ENCODE data around the gene CYBA.

Gene CYBA

DNA sequence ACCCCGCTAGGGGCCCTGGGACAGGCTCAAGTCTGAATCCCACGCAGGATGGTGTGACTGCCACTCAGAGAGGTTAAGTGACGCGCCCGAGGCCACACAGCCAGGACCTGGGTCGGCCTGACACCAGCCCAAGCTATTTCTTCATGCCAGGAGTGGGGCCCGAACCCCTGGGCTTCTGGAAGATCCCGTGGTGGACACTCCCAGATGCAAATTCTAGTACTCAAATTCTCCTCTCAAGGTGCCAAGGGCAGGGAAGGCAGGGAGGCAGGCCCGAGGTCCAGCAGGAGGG is 7.3 kb downstream of the CYBA start:
- Histone ChIP-seq H3K4me2 (peak overlapping the region in 7 of 11 experiments; percentile 1 to 46 (median 26); a peak in 8 of 22 replicates), H3K27me3 (peaks cover 32 to 46% (median 40%) of the 10 kb centered on the region in 11 experiments), H3K4me1 (peaks cover 55 to 94% (median 91%) of the 10 kb centered on the region in 10 experiments), H4K20me1 (peaks cover 94 to 100% (median 97%) of the 10 kb centered on the region in 11 experiments), H3K36me3 (peaks cover 45 to 64% (median 53%) of the 10 kb centered on the region in 11 experiments), H3K9ac (no peak overlapping the region), H3K4me3 (no peak overlapping the region), H3K9me3 (replicated peaks in 1 of 11) (no peaks in the 10 kb centered on the region; a peak in 1 of 22 replicates), H3K27ac (no peak overlapping the region)
- no peak for TF ChIP-seq Cebpa-rat (IDR thresholded peaks at IDR 0.05)

- Histone ChIP-seq H3K27me3 (peaks cover 37 to 51% (median 45%) of the 10 kb centered on the region in 11 experiments), H3K4me3 (no peak overlapping the region), H3K4me1 (peaks cover 55 to 94% (median 91%) of the 10 kb centered on the region in 10 experiments), H3K9me3 (replicated peaks in 1 of 11) (no peaks in the 10 kb centered on the region; a peak in 1 of 22 replicates), H4K20me1 (peaks cover 93 to 100% (median 97%) of the 10 kb centered on the region in 11 experiments), H3K4me2 (peak overlapping the region in 4 of 11 experiments; percentile 0 to 21 (median 4); a peak in 3 of 22 replicates), H3K27ac (no peak overlapping the region), H3K36me3 (peaks cover 45 to 61% (median 51%) of the 10 kb centered on the region in 11 experiments), H3K9ac (no peak overlapping the region)
- TF ChIP-seq Cebpa-rat (IDR thresholded peaks at IDR 0.05): no peak
Observed at GRCh38 chr16:88642881-88643643, 7.8 kb downstream of the CYBA start.

GRCh38 chr16:88640498-88641247 is 10.2 kb downstream of the CYBA start:
- Histone ChIP-seq H4K20me1 (peaks cover 69 to 96% (median 82%) of the 10 kb centered on the region in 11 experiments), H3K9ac (peak overlapping the region in 3 of 11 experiments; percentile 8 to 33 (median 14); a peak in 1 of 22 replicates), H3K27ac (no peak overlapping the region), H3K9me3 (replicated peaks in 1 of 11) (no peaks in the 10 kb centered on the region; a peak in 1 of 22 replicates), H3K36me3 (peaks cover 29 to 37% (median 35%) of the 10 kb centered on the region in 11 experiments; a peak in 21 of 22 replicates), H3K4me1 (peaks cover 54 to 94% (median 90%) of the 10 kb centered on the region in 10 experiments), H3K4me3 (0 out of 20 replicates have a peak overlapping the region, but pooled peaks of 1 of the 10 experiments have one; percentile 11), H3K4me2 (peak overlapping the region; percentile 37 to 96 (median 72); a peak in 17 of 22 replicates), H3K27me3 (peaks cover 49 to 75% (median 68%) of the 10 kb centered on the region in 11 experiments)
- TF ChIP-seq Cebpa-rat (IDR thresholded peaks at IDR 0.05): no peak

- peak overlapping the region; percentile 37 to 96 (median 73); a peak in 16 of 22 replicates for H3K4me2 ChIP-seq
Observed at GRCh38 chr16:88640039-88640495, 10.8 kb downstream of the CYBA start.

DNA sequence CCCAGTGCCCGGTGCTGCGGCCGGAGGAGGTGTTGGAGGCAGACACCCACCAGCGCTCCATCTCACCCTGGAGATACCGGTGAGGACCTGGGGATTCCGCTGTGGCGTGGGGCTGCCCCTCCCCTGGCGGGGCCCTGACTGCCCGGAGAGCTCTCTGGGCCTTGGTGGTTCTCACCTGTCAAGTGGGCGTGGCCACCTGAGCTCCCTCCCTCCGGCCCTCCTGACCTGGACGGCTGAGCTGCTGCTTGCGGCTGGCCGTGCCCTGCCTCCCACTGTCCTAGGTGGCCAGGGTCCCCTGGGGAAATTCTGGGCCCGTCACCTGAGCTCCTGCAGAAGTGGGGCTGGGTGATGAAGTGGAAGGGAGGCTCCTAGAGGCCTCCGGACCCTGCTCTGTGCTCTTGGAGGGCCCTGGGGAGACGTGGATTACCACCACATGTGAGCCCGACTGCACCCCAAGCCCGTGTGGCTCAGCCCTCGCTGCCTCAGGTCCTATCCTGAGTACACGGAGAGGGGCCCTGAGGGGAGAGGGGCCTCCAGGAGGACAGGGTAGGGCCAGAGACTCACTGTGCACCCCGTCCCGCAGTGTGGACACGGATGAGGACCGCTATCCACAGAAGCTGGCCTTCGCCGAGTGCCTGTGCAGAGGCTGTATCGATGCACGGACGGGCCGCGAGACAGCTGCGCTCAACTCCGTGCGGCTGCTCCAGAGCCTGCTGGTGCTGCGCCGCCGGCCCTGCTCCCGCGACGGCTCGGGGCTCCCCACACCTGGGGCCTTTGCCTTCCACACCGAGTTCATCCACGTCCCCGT is 11.4 kb downstream of the CYBA start:
- no peak overlapping the region for H3K9ac ChIP-seq
- H3K9me3 ChIP-seq (replicated peaks in 1 of 11): no peaks in the 10 kb centered on the region; a peak in 1 of 22 replicates
- peaks cover 49 to 82% (median 75%) of the 10 kb centered on the region in 11 experiments for H3K27me3 ChIP-seq
- TF ChIP-seq Cebpa-rat (IDR thresholded peaks at IDR 0.05): no peak
- peak overlapping the region in 1 of 10 experiments; percentile 11; a peak in 1 of 20 replicates for H3K4me3 ChIP-seq
- H3K36me3 ChIP-seq: peaks cover 18 to 25% (median 23%) of the 10 kb centered on the region in 11 experiments; a peak in 21 of 22 replicates
- H3K27ac ChIP-seq: no peak overlapping the region
- H3K4me1 ChIP-seq: peaks cover 62 to 94% (median 91%) of the 10 kb centered on the region in 10 experiments
- peak overlapping the region; percentile 3 to 96 (median 73); a peak in 17 of 22 replicates for H3K4me2 ChIP-seq
- H4K20me1 ChIP-seq: peaks cover 57 to 91% (median 78%) of the 10 kb centered on the region in 11 experiments

More at GRCh38 chr16:88640039-88640495, 10.8 kb downstream of the CYBA start:
- TF ChIP-seq Cebpa-rat (IDR thresholded peaks at IDR 0.05): no peak
- 0 out of 22 replicates have a peak overlapping the region, but pooled peaks of 1 of the 11 experiments have one; percentile 14 for H3K9ac ChIP-seq
- no peak overlapping the region for H3K4me3 ChIP-seq
- H3K36me3 ChIP-seq: peaks cover 23 to 31% (median 29%) of the 10 kb centered on the region in 11 experiments; a peak in 21 of 22 replicates
- H3K9me3 ChIP-seq (replicated peaks in 1 of 11): no peaks in the 10 kb centered on the region; a peak in 1 of 22 replicates
- peaks cover 49 to 81% (median 74%) of the 10 kb centered on the region in 11 experiments for H3K27me3 ChIP-seq
- H3K27ac ChIP-seq: no peak overlapping the region
- peaks cover 63 to 96% (median 80%) of the 10 kb centered on the region in 11 experiments for H4K20me1 ChIP-seq
- peaks cover 58 to 94% (median 90%) of the 10 kb centered on the region in 10 experiments for H3K4me1 ChIP-seq

GRCh38 chr16:88638323-88639230 is 12.3 kb downstream of the CYBA start, which contains the start of gene IL17C:
Gene IL17C, plus strand, starts transcription at chr16:88638572. Its CDS starts 70 bp downstream, at chr16:88638642.
- Histone ChIP-seq H3K36me3 (peaks cover 10 to 17% (median 15%) of the 10 kb centered on the region in 11 experiments; a peak in 21 of 22 replicates), H3K9me3 (replicated peaks in 1 of 11) (no peaks in the 10 kb centered on the region; a peak in 1 of 22 replicates), H3K27ac (no peak within 1 kb of the TSS), H3K27me3 (peaks cover 49 to 82% (median 75%) of the 10 kb centered on the region in 11 experiments), H4K20me1 (peaks cover 48 to 89% (median 75%) of the 10 kb centered on the region in 11 experiments), H3K9ac (no peak within 1 kb of the TSS), H3K4me2 (peak within 1 kb of the TSS; percentile 48 to 96 (median 73); a peak in 20 of 22 replicates), H3K4me1 (peaks cover 62 to 95% (median 91%) of the 10 kb centered on the region in 10 experiments), H3K4me3 (peak within 1 kb of the TSS in 1 of 10 experiments; percentile 11; a peak in 2 of 20 replicates)
- TF ChIP-seq Cebpa-rat (IDR thresholded peaks at IDR 0.05): no peak

Measured in BLaER1 treated with 17β-estradiol and CSF1 and Interleukin-3, amounts not matched to agents 10 nM and 100 nM (cell line).